Right lobe of liver (tissue), 4 donors: ENCODE measurements around the gene CHST11.

Source experiments
- POLR2A ChIP-seq: fragments of 450-650 bp; IDR thresholded peaks from one replicate; pipeline ENCODE4 v1.6.1; 2017; ENCODE audit warnings: antibody characterized with exemption, mild to moderate bottlenecking
- TF ChIP-seq, protein P1 (sequence below), 4 donors: fragments of 200-600 bp in 3 of 4; fragments of 450-650 bp in 1 of 4; IDR thresholded peaks; one replicate each; pipeline versions ENCODE4 v1.5.1 to v1.8.0; 2016 to 2022; ENCODE audit warnings: antibody characterized with exemption in 4 of 4, mild to moderate bottlenecking in 2 of 4
- donor health status: DM: no; HTN: no; CAD: no.
- donor health status: DM: no; HTN: no; CAD: no.
- donor health status: DM: no; HTN: yes; CAD: no.

DNA sequence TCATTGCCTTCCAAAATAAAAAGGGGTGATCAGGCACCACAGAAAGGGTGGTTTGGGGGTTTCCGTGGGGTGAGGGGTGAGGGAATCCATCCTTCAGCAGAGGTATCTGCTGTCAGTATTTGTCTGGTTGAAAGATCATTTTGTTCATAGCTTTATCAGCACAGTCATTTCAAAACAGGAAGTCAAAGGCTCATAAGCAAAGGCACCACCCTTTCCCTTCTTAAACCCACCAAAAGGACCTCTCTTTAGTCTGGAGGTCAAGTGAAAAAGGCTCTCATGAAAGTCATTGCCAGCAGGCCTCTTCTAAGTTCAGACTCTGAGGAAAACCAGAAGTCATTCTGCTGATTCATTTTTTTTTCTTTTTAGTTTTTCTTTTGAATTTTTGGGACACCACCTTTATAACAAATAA is 6.2 kb downstream of the CHST11 start:
- TF ChIP-seq, protein P1, sequence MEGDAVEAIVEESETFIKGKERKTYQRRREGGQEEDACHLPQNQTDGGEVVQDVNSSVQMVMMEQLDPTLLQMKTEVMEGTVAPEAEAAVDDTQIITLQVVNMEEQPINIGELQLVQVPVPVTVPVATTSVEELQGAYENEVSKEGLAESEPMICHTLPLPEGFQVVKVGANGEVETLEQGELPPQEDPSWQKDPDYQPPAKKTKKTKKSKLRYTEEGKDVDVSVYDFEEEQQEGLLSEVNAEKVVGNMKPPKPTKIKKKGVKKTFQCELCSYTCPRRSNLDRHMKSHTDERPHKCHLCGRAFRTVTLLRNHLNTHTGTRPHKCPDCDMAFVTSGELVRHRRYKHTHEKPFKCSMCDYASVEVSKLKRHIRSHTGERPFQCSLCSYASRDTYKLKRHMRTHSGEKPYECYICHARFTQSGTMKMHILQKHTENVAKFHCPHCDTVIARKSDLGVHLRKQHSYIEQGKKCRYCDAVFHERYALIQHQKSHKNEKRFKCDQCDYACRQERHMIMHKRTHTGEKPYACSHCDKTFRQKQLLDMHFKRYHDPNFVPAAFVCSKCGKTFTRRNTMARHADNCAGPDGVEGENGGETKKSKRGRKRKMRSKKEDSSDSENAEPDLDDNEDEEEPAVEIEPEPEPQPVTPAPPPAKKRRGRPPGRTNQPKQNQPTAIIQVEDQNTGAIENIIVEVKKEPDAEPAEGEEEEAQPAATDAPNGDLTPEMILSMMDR (IDR thresholded peaks at IDR 0.05): no peak
- TF ChIP-seq POLR2A: no peak
